Skeletal muscle tissue (tissue), 5 donors: ENCODE results near the gene TRIML2. TPM values are rescaled to one million over a fixed set of nuclear protein-coding genes. Genes with fewer than 3 reads are reported as not detected.
"Not testable (repeated sequence)": the region's sequence is repeated elsewhere in the genome, so short reads cannot be mapped to it uniquely, and the experiment has no call there.

Experiments used
- H3K27ac ChIP-seq: one replicate; pipeline ENCODE4 v1.7.0; 2013; ENCODE audit warnings: mild to moderate bottlenecking, low read depth, low read length, inconsistent platforms
- H3K27me3 ChIP-seq, 3 donors: one replicate each; pipeline ENCODE4 v1.7.0; 2013; ENCODE audit warnings: low read length in 3 of 3; ENCODE audit not compliant: control insufficient read depth in 3 of 3, insufficient read depth in 3 of 3
- H3K36me3 ChIP-seq, 3 donors: one replicate each; pipeline ENCODE4 v1.7.0; 2013; ENCODE audit warnings: low read length in 3 of 3; ENCODE audit not compliant: control insufficient read depth in 3 of 3, insufficient read depth in 3 of 3
- H3K4me1 ChIP-seq, 3 donors: one replicate each; pipeline ENCODE4 v1.7.0; 2013; ENCODE audit warnings: low read length in 3 of 3, mild to moderate bottlenecking in 3 of 3; ENCODE audit not compliant: control insufficient read depth in 3 of 3, insufficient read depth in 3 of 3
- H3K4me3 ChIP-seq, 3 donors: one replicate each; pipeline ENCODE4 v1.7.0; 2013; ENCODE audit warnings: low read length in 3 of 3
- H3K9ac ChIP-seq, 3 donors: one replicate each; pipeline ENCODE4 v1.7.0; 2013; ENCODE audit warnings: low read length in 3 of 3, mild to moderate bottlenecking in 3 of 3, moderate library complexity in 2 of 3, low read depth in 1 of 3
- H3K9me3 ChIP-seq, 3 donors: one replicate each; pipeline ENCODE4 v1.7.0; 2013; ENCODE audit warnings: low read length in 3 of 3; ENCODE audit not compliant: control insufficient read depth in 3 of 3
- small RNA-seq: library from RNA; depleted of rRNA; stranded (forward); fragments of <200 nt; gene quantifications from one replicate; pipeline ENCODE3, GENCODE V24; 2014
- total RNA-seq: library from RNA; depleted of rRNA; stranded (reverse); fragments of >200 nt; gene quantifications from one replicate; pipeline ENCODE4 v1.2.3, GENCODE V29; 2014
- donor health status: Osteomylitis.

The TRIML2 gene
- total RNA-seq, 1 donor from 2014 or later, result not detected

DNA sequence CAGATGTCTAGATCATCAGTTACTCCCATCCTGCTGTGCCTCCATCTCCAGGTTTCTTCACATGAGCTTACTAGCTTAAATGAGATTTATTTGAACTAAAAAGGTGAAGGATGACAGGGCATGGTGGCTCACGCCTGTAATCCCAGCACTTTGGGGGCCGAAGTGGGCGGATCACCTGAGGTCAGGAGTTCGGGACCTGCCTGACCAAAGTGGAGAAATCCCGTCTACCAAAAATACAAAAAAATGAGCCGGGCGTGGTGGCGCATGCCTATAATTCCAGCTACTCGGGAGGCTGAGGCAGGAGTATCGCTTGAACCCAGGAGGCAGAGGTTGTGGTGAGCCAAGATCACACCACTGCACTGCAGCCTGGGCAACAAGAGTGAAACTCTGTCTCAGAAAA lies 63.9 kb downstream of the TRIML2 start:
- H3K4me1 ChIP-seq, H3K9ac ChIP-seq, H3K27me3 ChIP-seq, H3K36me3 ChIP-seq, H3K4me3 ChIP-seq, H3K9me3 ChIP-seq, H3K27ac ChIP-seq: not testable (repeated sequence)

- Histone ChIP-seq H3K27me3 (no peaks in the 10 kb centered on the region), H3K4me1 (no peaks in the 10 kb centered on the region), H3K4me3 (no peak overlapping the region), H3K9me3 (peaks cover 0 to 4% (median 0%) of the 10 kb centered on the region in 3 donors), H3K9ac (no peak overlapping the region), H3K36me3 (no peaks in the 10 kb centered on the region), H3K27ac (no peak overlapping the region)
Observed at GRCh38 chr4:188043154-188043553, 66.2 kb downstream of the TRIML2 start.

GRCh38 chr4:188042191-188042590 lies 67.2 kb downstream of the TRIML2 start:
- no peak overlapping the region for H3K27ac ChIP-seq
- H3K4me1 ChIP-seq, result no peaks in the 10 kb centered on the region
- no peaks in the 10 kb centered on the region for H3K36me3 ChIP-seq
- H3K27me3 ChIP-seq, result no peaks in the 10 kb centered on the region
- H3K9me3 ChIP-seq, result peaks cover 0 to 4% (median 0%) of the 10 kb centered on the region in 3 donors
- no peak overlapping the region for H3K4me3 ChIP-seq
- no peak overlapping the region for H3K9ac ChIP-seq

GRCh38 chr4:188041721-188042120 lies 67.7 kb downstream of the TRIML2 start:
- no peaks in the 10 kb centered on the region for H3K36me3 ChIP-seq
- H3K9me3 ChIP-seq, result peaks cover 0 to 4% (median 0%) of the 10 kb centered on the region in 3 donors
- no peaks in the 10 kb centered on the region for H3K27me3 ChIP-seq
- no peak overlapping the region for H3K9ac ChIP-seq
- H3K27ac ChIP-seq, result no peak overlapping the region
- H3K4me3 ChIP-seq, result no peak overlapping the region
- H3K4me1 ChIP-seq, result no peaks in the 10 kb centered on the region

Small RNA genes within 50 kb of the gene (small RNA-seq; reads per million reads assigned to genes)
- not detected for gene RNU6-173P

Other genes starting within 250 kb of the TRIML2 start
- not detected for gene ZFP42, start 113.8 kb downstream of the TRIML2 start, total RNA-seq
- not detected for gene TRIML1, start 29.8 kb upstream of the TRIML2 start, total RNA-seq